IMR-90 (cell line): ENCODE data around the gene NOC2L. TPM values are rescaled to one million over a fixed set of nuclear protein-coding genes. Genes with fewer than 3 reads are reported as not detected.
A peak's percentile ranks its signal among the peaks of the same experiment; 100 is the strongest.

Experiments
- ATAC-seq: fragments of 200-7000 bp; cut with Tn5 transposase; 2 replicates; pipeline ENCODE4 v1.9.1; 2020; ENCODE audit warnings: low read depth, mild to moderate bottlenecking, moderate library complexity
- BruUV-seq: library from RNA; stranded (reverse); fragments of 400-500 nt; replicated peaks from 2 replicates; lab custom pipeline; 2021; lab: Mats Ljungman, UMichigan
- CTCF ChIA-PET: fragments of 300-600 bp; formaldehyde crosslinking; extraction: SDS; loops from one replicate; lab custom pipeline; 2021; ENCODE audit warnings: antibody characterized with exemption; lab: Yijun Ruan, JAX
- POLR2A ChIA-PET: fragments of 300-600 bp; sonication (Branson Sonifier 250); formaldehyde crosslinking; loops from one replicate; lab custom pipeline; 2022; ENCODE audit warnings: antibody characterized with exemption; ENCODE audit not compliant: unreplicated experiment; lab: Charles Lee
- DNase-seq: peaks from one replicate; pipeline ENCODE4 v3.0.0; 2013
- H2AFZ ChIP-seq: replicated peaks from 2 replicates; pipeline ENCODE3; 2013; ENCODE audit warnings: low read length, mild to moderate bottlenecking; ENCODE audit not compliant: poor library complexity
- H2AK5ac ChIP-seq: 2 replicates; pipeline ENCODE4 v1.6.1; 2013; ENCODE audit warnings: low read depth, low read length, inconsistent platforms
- H2AK9ac ChIP-seq: replicated peaks from 2 replicates; pipeline ENCODE3; 2013; ENCODE audit warnings: mild to moderate bottlenecking, low read depth, low read length, moderate library complexity; ENCODE audit not compliant: poor library complexity
- H2BK120ac ChIP-seq: 2 replicates; pipeline ENCODE4 v1.6.1; 2013; ENCODE audit warnings: low read depth, low read length, inconsistent platforms
- H2BK15ac ChIP-seq: 3 replicates; pipeline ENCODE4 v1.6.1; 2013; ENCODE audit warnings: low read depth, low read length, inconsistent platforms
- H2BK20ac ChIP-seq: 2 replicates; pipeline ENCODE4 v1.6.1; 2013; ENCODE audit warnings: low read depth, mild to moderate bottlenecking, inconsistent platforms, low read length, moderate library complexity
- H2BK5ac ChIP-seq: 2 replicates; pipeline ENCODE4 v1.6.1; 2013; ENCODE audit warnings: mild to moderate bottlenecking, low read depth, low read length, inconsistent platforms; ENCODE audit not compliant: poor library complexity, severe bottlenecking
- H3K14ac ChIP-seq: replicated peaks from 2 replicates; pipeline ENCODE4 v1.6.1; 2013; ENCODE audit warnings: low read depth, low read length, inconsistent platforms
- H3K18ac ChIP-seq: 2 replicates; pipeline ENCODE4 v1.6.1; 2013; ENCODE audit warnings: low read depth, low read length, control low read depth
- H3K23ac ChIP-seq: 2 replicates; pipeline ENCODE4 v1.6.1; 2013; ENCODE audit warnings: low read depth, low read length, inconsistent platforms
- H3K27ac ChIP-seq: 2 replicates; pipeline ENCODE4 v1.5.1; 2013; ENCODE audit warnings: mild to moderate bottlenecking, control low read depth, low read length; ENCODE audit not compliant: insufficient read depth
- H3K27me3 ChIP-seq: 2 replicates; pipeline ENCODE4 v1.6.1; 2013; ENCODE audit warnings: low read length; ENCODE audit not compliant: control insufficient read depth, insufficient read depth
- H3K36me3 ChIP-seq: 2 replicates; pipeline ENCODE4 v1.6.1; 2013; ENCODE audit warnings: low read length, mixed read lengths; ENCODE audit not compliant: control insufficient read depth, insufficient read depth
- H3K4ac ChIP-seq: 2 replicates; pipeline ENCODE4 v1.6.1; 2013; ENCODE audit warnings: low read depth, low read length, inconsistent platforms
- H3K4me1 ChIP-seq: 2 replicates; pipeline ENCODE4 v1.6.1; 2013; ENCODE audit warnings: low read length, mixed read lengths; ENCODE audit not compliant: control insufficient read depth, insufficient read depth
- H3K4me2 ChIP-seq: 2 replicates; pipeline ENCODE4 v1.6.1; 2013; ENCODE audit warnings: low read depth, mild to moderate bottlenecking, control low read depth, low read length, moderate library complexity
- H3K4me3 ChIP-seq: 2 replicates; pipeline ENCODE4 v1.5.1; 2013; ENCODE audit warnings: low read depth, mild to moderate bottlenecking, control low read depth, low read length, moderate library complexity; ENCODE audit not compliant: insufficient read depth
- H3K56ac ChIP-seq: 2 replicates; pipeline ENCODE4 v1.6.1; 2013; ENCODE audit warnings: low read length, inconsistent platforms; ENCODE audit not compliant: insufficient read depth; ENCODE audit errors: extremely low read depth
- H3K79me1 ChIP-seq, 2 experiments: 2 replicates each; pipeline ENCODE4 v1.6.1; 2013; ENCODE audit warnings: low read length in 2 of 2, inconsistent platforms in 1 of 2, low read depth in 1 of 2
- H3K9ac ChIP-seq: 2 replicates; pipeline ENCODE4 v1.6.1; 2013; ENCODE audit warnings: low read depth, low read length, control low read depth
- H3K9me1 ChIP-seq: 2 replicates; pipeline ENCODE4 v1.6.1; 2013; ENCODE audit warnings: low read length, inconsistent platforms; ENCODE audit not compliant: insufficient read depth
- H3K9me3 ChIP-seq: 2 replicates; pipeline ENCODE4 v1.6.1; 2013; ENCODE audit warnings: low read length; ENCODE audit not compliant: control insufficient read depth, insufficient read depth
- H4K20me1 ChIP-seq: 2 replicates; pipeline ENCODE4 v1.6.1; 2013; ENCODE audit warnings: low read length, inconsistent platforms; ENCODE audit not compliant: insufficient read depth
- H4K5ac ChIP-seq: 2 replicates; pipeline ENCODE4 v1.6.1; 2013; ENCODE audit warnings: mild to moderate bottlenecking, low read depth, low read length, control low read depth
- H4K8ac ChIP-seq, 2 experiments: 2 replicates each; pipeline ENCODE4 v1.6.1; 2013; ENCODE audit warnings: low read depth in 2 of 2, low read length in 2 of 2, control low read depth in 1 of 2, inconsistent platforms in 1 of 2
- H4K91ac ChIP-seq: 2 replicates; pipeline ENCODE4 v1.6.1; 2013; ENCODE audit warnings: low read depth, low read length, inconsistent platforms; ENCODE audit not compliant: insufficient read depth
- BHLHE40 ChIP-seq: fragments of 150-350 bp; IDR thresholded peaks from 2 replicates; pipeline ENCODE4 v1.6.1; 2016; ENCODE audit warnings: mild to moderate bottlenecking, low read depth, low read length
- CEBPB ChIP-seq: IDR thresholded peaks from 2 replicates; pipeline ENCODE4 v1.6.1; 2012; ENCODE audit warnings: low read depth, low read length, improper control_type of control experiment
- CHD1 ChIP-seq: IDR thresholded peaks from 2 replicates; pipeline ENCODE4 v1.6.1; 2012; ENCODE audit warnings: low read depth, low read length, improper control_type of control experiment
- CTCF ChIP-seq: conservative IDR thresholded peaks from 2 replicates; pipeline ENCODE4 v1.5.1; 2012; ENCODE audit warnings: mild to moderate bottlenecking, low read depth, low read length, improper control_type of control experiment
- ELK1 ChIP-seq: fragments of 150-350 bp; IDR thresholded peaks from 2 replicates; pipeline ENCODE4 v1.6.1; 2016; ENCODE audit warnings: low read depth, mild to moderate bottlenecking, low read length, moderate library complexity, borderline replicate concordance
- FOS ChIP-seq: fragments of 150-350 bp; IDR thresholded peaks from 2 replicates; pipeline ENCODE4 v1.6.1; 2016; ENCODE audit warnings: low read depth, low read length
- MAFK ChIP-seq: IDR thresholded peaks from 2 replicates; pipeline ENCODE4 v1.6.1; 2012; ENCODE audit warnings: low read depth, low read length, improper control_type of control experiment
- MAZ ChIP-seq: IDR thresholded peaks from 2 replicates; pipeline ENCODE4 v1.6.1; 2012; ENCODE audit warnings: low read depth, mild to moderate bottlenecking, low read length, improper control_type of control experiment, moderate library complexity, borderline replicate concordance
- MXI1 ChIP-seq: IDR thresholded peaks from 2 replicates; pipeline ENCODE4 v1.6.1; 2012; ENCODE audit warnings: low read depth, mild to moderate bottlenecking, low read length, moderate library complexity, borderline replicate concordance
- NFE2L2 ChIP-seq: fragments of 150-350 bp; IDR thresholded peaks from 2 replicates; pipeline ENCODE4 v1.6.1; 2016; ENCODE audit warnings: low read depth, mild to moderate bottlenecking, low read length
- POLR2A ChIP-seq: IDR thresholded peaks from 2 replicates; pipeline ENCODE4 v1.6.1; 2012; ENCODE audit warnings: mild to moderate bottlenecking, low read depth, low read length
- RAD21 ChIP-seq: IDR thresholded peaks from 2 replicates; pipeline ENCODE4 v1.6.1; 2012; ENCODE audit warnings: low read length, improper control_type of control experiment
- RCOR1 ChIP-seq: IDR thresholded peaks from 2 replicates; pipeline ENCODE4 v1.6.1; 2012; ENCODE audit warnings: mild to moderate bottlenecking, low read length, improper control_type of control experiment; ENCODE audit not compliant: insufficient replicate concordance
- SMC3 ChIP-seq: fragments of 150-350 bp; IDR thresholded peaks from 2 replicates; pipeline ENCODE4 v1.6.1; 2016; ENCODE audit warnings: low read depth, mild to moderate bottlenecking, antibody characterized with exemption, low read length, moderate library complexity
- USF2 ChIP-seq: fragments of 150-350 bp; IDR thresholded peaks from 2 replicates; pipeline ENCODE4 v1.6.1; 2017; ENCODE audit warnings: mild to moderate bottlenecking, antibody characterized with exemption, low read length, low read depth
- WGBS, 2 experiments: methylation state at CpG; one replicate each; pipeline versions ENCODE4 v1.1.5 to v1.1.7; 2013; ENCODE audit warnings: missing lambda C conversion rate in 2 of 2; ENCODE audit not compliant: insufficient read length in 1 of 2; ENCODE audit errors: extremely low coverage in 2 of 2; 5-methylcytosine and 5-hydroxymethylcytosine counted together
- dilution Hi-C: fragments of 300-500 bp; cut with HindIII; formaldehyde crosslinking; loops from one replicate; pipeline ENCODE4 v1.14.3; 2018; ENCODE audit warnings: low sequenced_read_pairs; ENCODE audit not compliant: unreplicated experiment
- in situ Hi-C: fragments of 300-500 bp; cut with MboI; formaldehyde crosslinking; loops from 3 replicates; pipeline ENCODE4 v1.14.3; 2019; ENCODE audit warnings: low sequenced_read_pairs, inconsistent platforms, mixed read lengths
- intact Hi-C: fragments of 100-400 bp; cut with micrococcal nuclease; formaldehyde crosslinking; loops from 2 replicates; pipeline ENCODE4 v1.10.0; 2022
- polyA plus RNA-seq, 3 experiments: library from polyadenylated mRNA; depleted of rRNA; stranded (reverse); fragments of >200 nt; gene quantifications; 2 replicates each; pipeline ENCODE4 v1.2.3, GENCODE V29; 2012; ENCODE audit warnings: low replicate concordance in 1 of 3
- total RNA-seq: library from RNA; depleted of rRNA; stranded (reverse); fragments of >200 nt; gene quantifications from 2 replicates; pipeline ENCODE4 v1.2.3, GENCODE V29; 2012

The NOC2L gene
- total and polyA plus RNA-seq, 2 of the 4 experiments (the other 2 are of a cell fraction), result 74.2 to 106 TPM

GRCh38 chr1:965526-966134 is 6.6 kb upstream of the NOC2L start:
- in situ Hi-C loops (no loop called here), dilution Hi-C loops (no loop called here), intact Hi-C loops (no loop called here)
- no peak for ATAC-seq
- Histone ChIP-seq H4K20me1 (no peaks in the 10 kb centered on the region), H2BK15ac (no peak overlapping the region), H3K9ac (no peak overlapping the region), H3K4ac (no peak overlapping the region), H4K91ac (0 out of 2 replicates have a peak overlapping the region, but pooled peaks have one; percentile 32), H3K18ac (no peak overlapping the region), H3K4me3 (peak overlapping the region; percentile 92; the same call in 1 of the 2 replicates), H3K36me3 (peaks cover 20% of the 10 kb centered on the region), H2BK120ac (no peak overlapping the region), H2AK9ac (peak overlapping the region; percentile 93), H3K14ac (no peak overlapping the region), H3K79me1 (peaks cover 7 to 23% of the 10 kb centered on the region in 2 experiments; a peak in 3 of 4 replicates), H3K23ac (no peak overlapping the region), H2BK20ac (no peak overlapping the region), H3K4me1 (peaks cover 12% of the 10 kb centered on the region), H2AFZ (peak overlapping the region; percentile 87), H4K8ac (no peak overlapping the region), H3K4me2 (peak overlapping the region; percentile 96; the same call in 1 of the 2 replicates), H3K9me1 (peaks cover 9% of the 10 kb centered on the region), H2BK5ac (peak overlapping the region; percentile 83), H3K9me3 (no peaks in the 10 kb centered on the region), H3K27ac (peak overlapping the region; percentile 48; the same call in 1 of the 2 replicates), H2AK5ac (peak overlapping the region; percentile 76), H4K5ac (0 out of 2 replicates have a peak overlapping the region, but pooled peaks have one; percentile 37), H3K27me3 (peaks cover 5% of the 10 kb centered on the region; the same call in 1 of the 2 replicates), H3K56ac (no peak overlapping the region)
- no TSS peak for BruUV-seq
- 79% methylated on average over 3 of the region's 26 CpGs; no CpG with 5 or more reads in 1 of the 2 experiments for WGBS, 2 experiments
- POLR2A ChIA-PET, result no interaction called here
- DNase-seq, result no peak
- CTCF ChIA-PET, result no interaction called here
- TF ChIP-seq RCOR1, result no peak
- TF ChIP-seq MAFK, result no peak
- TF ChIP-seq BHLHE40, result no peak
- no peak for TF ChIP-seq CEBPB
- no peak for TF ChIP-seq FOS
- no peak for TF ChIP-seq USF2
- TF ChIP-seq MAZ, result no peak
- no peak for TF ChIP-seq CHD1
- TF ChIP-seq POLR2A, result no peak
- TF ChIP-seq CTCF, result no peak
- TF ChIP-seq RAD21, result no peak
- TF ChIP-seq NFE2L2, result no peak
- TF ChIP-seq MXI1, result no peak
- TF ChIP-seq ELK1, result no peak
- no peak for TF ChIP-seq SMC3
